Endometrial microvascular endothelial cells (primary cell): Measurements from ENCODE around the gene MGST3. TPM values are rescaled to one million over a fixed set of nuclear protein-coding genes. Genes with fewer than 3 reads are reported as not detected.
"Not testable (repeated sequence)": the region's sequence is repeated elsewhere in the genome, so short reads cannot be mapped to it uniquely, and the experiment has no call there.

ENCODE experiments used
- in situ Hi-C: cut with HindIII; loops from 2 replicates; pipeline ENCODE4 v1.10.0; 2017; ENCODE audit warnings: low sequenced_read_pairs, low pct_unique_long_range_greater_than_20kb; ENCODE audit errors: inconsistent ontology term
- total RNA-seq: library from RNA; depleted of rRNA; stranded (reverse); fragments of >200 nt; gene quantifications from one replicate; pipeline ENCODE4 v1.2.3, GENCODE V29; 2015; ENCODE audit errors: inconsistent ontology term

MGST3 gene
- total RNA-seq, 1 donor from 2014 or later, result 199 TPM

GRCh38 chr1:165645654-165646366 lies 14.8 kb downstream of the MGST3 start:
- in situ Hi-C loops, result no loop called here

GRCh38 chr1:165647517-165647916 lies 16.5 kb downstream of the MGST3 start:
- in situ Hi-C loops, result no loop called here

- in situ Hi-C loops, result no loop called here
Measured at GRCh38 chr1:165647970-165648369, 16.9 kb downstream of the MGST3 start.

GRCh38 chr1:165648919-165649572 lies 18.0 kb downstream of the MGST3 start:
- in situ Hi-C loops, result no loop called here

- in situ Hi-C loops, result no loop called here
Measured at GRCh38 chr1:165650981-165651625, 20.1 kb downstream of the MGST3 start.

- in situ Hi-C loops, result not testable (repeated sequence)
Measured at GRCh38 chr1:165658766-165659580, 27.9 kb downstream of the MGST3 start.

GRCh38 chr1:165659581-165659895 lies 28.5 kb downstream of the MGST3 start:
- in situ Hi-C loops, result no loop called here

- in situ Hi-C loops, result no loop called here
Measured at GRCh38 chr1:165661703-165662102, 30.7 kb downstream of the MGST3 start.

GRCh38 chr1:165662186-165662585 lies 31.2 kb downstream of the MGST3 start:
- in situ Hi-C loops, result no loop called here

- in situ Hi-C loops, result no loop called here
Measured at GRCh38 chr1:165666152-165666825, 35.3 kb downstream of the MGST3 start.

- in situ Hi-C loops, result no loop called here
Measured at GRCh38 chr1:165668184-165668583, 37.1 kb downstream of the MGST3 start.

GRCh38 chr1:165671526-165671925 lies 40.5 kb downstream of the MGST3 start:
- in situ Hi-C loops, result no loop called here

- in situ Hi-C loops, result no loop called here
Measured at GRCh38 chr1:165674599-165674998, 43.6 kb downstream of the MGST3 start.

- in situ Hi-C loops, result no loop called here
Measured at GRCh38 chr1:165675794-165676193, 44.8 kb downstream of the MGST3 start.

GRCh38 chr1:165678509-165678908 lies 47.5 kb downstream of the MGST3 start:
- in situ Hi-C loops, result no loop called here

GRCh38 chr1:165679282-165680036 lies 48.4 kb downstream of the MGST3 start:
- in situ Hi-C loops, result no loop called here

- in situ Hi-C loops, result no loop called here
Measured at GRCh38 chr1:165680303-165680702, 49.3 kb downstream of the MGST3 start.

- in situ Hi-C loops, result not testable (repeated sequence)
Measured at GRCh38 chr1:165680773-165681172, 49.7 kb downstream of the MGST3 start.
